Thoracic aorta endothelial cell (primary cell): Measurements from ENCODE around the gene PCGF6. TPM values are rescaled to one million over a fixed set of nuclear protein-coding genes. Genes with fewer than 3 reads are reported as not detected.

Source experiments
- small RNA-seq: library from RNA; depleted of rRNA; stranded (forward); fragments of <200 nt; gene quantifications from one replicate; pipeline ENCODE3, GENCODE V24; 2012
- total RNA-seq: library from RNA; depleted of rRNA; stranded (reverse); fragments of >200 nt; gene quantifications from 2 replicates; pipeline ENCODE4 v1.2.3, GENCODE V29; 2012

Gene PCGF6, protein sequence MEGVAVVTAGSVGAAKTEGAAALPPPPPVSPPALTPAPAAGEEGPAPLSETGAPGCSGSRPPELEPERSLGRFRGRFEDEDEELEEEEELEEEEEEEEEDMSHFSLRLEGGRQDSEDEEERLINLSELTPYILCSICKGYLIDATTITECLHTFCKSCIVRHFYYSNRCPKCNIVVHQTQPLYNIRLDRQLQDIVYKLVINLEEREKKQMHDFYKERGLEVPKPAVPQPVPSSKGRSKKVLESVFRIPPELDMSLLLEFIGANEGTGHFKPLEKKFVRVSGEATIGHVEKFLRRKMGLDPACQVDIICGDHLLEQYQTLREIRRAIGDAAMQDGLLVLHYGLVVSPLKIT
- total RNA-seq: 17.6 and 19.0 TPM in 2 replicates

DNA sequence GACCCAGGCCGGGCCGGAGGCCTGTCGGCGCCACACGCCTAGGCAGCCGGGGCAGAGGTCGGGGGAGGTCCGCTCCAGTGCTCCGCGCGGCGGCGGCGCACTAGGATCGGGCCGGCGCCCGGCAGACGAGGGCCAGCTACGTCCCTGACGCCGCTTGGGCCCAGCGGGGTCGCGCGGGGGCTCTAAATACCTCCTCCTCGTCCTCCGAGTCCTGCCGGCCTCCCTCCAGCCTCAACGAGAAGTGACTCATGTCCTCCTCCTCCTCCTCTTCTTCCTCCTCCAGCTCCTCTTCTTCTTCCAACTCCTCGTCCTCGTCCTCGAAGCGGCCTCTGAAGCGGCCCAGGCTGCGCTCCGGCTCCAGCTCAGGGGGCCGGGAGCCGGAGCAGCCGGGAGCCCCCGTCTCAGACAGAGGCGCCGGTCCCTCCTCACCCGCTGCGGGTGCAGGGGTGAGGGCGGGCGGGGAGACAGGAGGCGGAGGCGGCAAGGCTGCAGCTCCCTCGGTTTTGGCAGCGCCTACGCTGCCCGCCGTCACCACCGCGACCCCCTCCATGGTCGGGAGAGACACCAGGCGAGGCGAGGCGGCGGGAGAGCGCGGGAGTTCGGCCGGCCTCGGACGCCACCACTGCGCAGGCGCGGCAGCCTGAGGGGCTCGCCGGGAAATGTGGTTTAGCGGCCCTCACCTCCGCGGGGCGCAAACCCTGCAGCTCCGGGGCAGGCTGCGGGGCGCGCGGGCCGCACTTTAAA is at the start of gene PCGF6:
Gene PCGF6, minus strand, starts transcription at position 624 of the 744 bp plus-strand sequence. Its CDS starts 74 bp downstream, at position 550.

DNA sequence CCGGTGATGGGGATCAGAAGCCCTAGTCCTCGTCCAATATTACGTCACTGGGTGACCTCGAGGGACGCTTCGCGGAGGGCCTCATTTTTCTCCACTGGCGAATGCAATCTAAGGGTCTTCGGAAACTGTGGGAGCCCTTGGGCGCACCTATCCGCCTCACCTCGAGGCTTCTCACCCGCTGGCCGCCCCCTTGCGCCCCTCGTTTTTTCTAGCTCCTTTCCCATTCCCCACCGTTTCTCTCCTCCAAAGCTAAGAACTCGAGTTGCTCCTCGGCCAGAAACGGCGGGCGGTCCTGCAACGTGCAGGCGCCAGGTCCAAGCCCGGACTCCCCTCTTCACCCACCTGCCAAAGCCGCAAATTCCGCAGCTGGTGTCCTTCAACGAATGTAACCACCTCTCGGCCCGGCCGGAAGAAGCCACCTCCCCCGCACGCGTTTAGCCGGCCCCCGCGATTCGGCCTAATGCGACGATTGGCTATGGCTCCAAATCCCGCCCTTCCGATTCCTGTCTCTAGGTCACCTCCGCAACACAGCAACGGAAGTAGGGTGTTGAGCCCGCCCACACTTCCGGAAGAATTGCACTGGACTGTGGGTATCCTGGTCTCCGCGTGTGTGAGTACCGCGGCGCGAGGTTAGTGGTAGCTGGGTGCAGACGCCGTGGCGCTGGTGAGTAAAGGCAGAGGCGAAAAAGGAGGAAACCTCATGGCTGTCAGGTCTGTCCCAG is 45.3 kb upstream of the PCGF6 start, which contains the start of the genes ATP5MK and PDCD11:
Gene ATP5MK, minus strand, starts transcription at position 409 of the 722 bp plus-strand sequence. CDS start 4,018 bp downstream, outside the sequence.
Gene PDCD11, plus strand, starts transcription at position 560 of the 722 bp plus-strand sequence. CDS start 1,801 bp downstream, outside the sequence.

DNA sequence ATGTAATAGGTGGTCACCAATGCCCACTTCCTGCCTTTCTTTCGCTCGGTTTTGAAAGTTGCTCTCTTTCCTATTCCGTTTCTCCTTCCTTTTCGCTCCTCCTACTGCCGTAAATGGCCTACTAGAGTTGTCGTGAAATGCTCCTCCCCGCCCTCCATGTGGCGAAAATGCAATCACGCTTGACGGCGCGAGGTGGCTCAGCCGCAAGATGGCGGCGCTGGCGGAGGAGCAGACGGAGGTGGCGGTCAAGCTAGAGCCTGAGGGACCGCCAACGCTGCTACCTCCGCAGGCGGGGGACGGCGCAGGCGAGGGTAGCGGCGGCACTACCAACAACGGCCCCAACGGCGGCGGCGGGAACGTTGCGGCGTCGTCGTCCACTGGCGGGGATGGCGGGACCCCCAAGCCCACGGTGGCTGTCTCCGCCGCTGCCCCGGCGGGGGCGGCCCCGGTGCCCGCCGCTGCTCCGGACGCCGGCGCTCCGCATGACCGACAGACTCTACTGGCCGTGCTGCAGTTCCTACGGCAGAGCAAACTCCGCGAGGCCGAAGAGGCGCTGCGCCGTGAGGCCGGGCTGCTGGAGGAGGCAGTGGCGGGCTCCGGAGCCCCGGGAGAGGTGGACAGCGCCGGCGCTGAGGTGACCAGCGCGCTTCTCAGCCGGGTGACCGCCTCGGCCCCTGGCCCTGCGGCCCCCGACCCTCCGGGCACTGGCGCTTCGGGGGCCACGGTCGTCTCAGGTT is 17.0 kb upstream of the PCGF6 start, which contains the start of gene TAF5:
Gene TAF5, plus strand, starts transcription at position 195 of the 737 bp plus-strand sequence. Its CDS starts 14 bp downstream, at position 209.

DNA sequence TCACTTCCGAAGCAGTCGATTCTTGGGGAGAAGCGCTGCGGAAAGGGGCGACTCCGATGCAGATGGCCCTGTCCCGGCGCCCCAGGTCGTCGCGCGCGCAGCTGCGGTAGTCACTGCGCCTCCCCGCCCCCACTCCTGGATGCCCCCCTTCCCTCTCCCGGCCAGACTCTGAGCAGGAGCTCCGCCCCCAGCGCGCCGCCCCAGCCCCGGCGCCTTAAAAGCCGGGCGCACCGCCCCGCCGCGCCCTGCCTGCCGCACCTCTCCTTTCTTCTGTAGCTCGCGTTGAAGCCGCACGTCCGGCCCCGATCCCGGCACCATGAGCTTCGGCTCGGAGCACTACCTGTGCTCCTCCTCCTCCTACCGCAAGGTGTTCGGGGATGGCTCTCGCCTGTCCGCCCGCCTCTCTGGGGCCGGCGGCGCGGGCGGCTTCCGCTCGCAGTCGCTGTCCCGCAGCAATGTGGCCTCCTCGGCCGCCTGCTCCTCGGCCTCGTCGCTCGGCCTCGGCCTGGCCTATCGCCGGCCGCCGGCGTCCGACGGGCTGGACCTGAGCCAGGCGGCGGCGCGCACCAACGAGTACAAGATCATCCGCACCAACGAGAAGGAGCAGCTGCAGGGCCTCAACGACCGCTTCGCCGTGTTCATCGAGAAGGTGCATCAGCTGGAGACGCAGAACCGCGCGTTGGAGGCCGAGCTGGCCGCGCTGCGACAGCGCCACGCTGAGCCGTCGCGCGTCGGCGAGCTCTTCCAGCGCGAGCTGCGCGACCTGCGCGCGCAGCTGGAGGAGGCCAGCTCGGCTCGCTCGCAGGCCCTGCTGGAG is 73.8 kb downstream of the PCGF6 start, which contains the start of gene INA:
Gene INA, plus strand, starts transcription at position 243 of the 817 bp plus-strand sequence. Its CDS starts 74 bp downstream, at position 317.

Small RNA genes lying within 50 kb of the gene (small RNA-seq; reads per million reads assigned to genes)
- not detected for gene RNU11-3P

Other genes with a start within 250 kb of the PCGF6 start
- 71.1 and 77.4 TPM in 2 replicates for gene NT5C2, start 157.9 kb downstream of the PCGF6 start, total RNA-seq
- 0.07 and 0.27 TPM in 2 replicates for gene RPEL1, start 105.3 kb downstream of the PCGF6 start, total RNA-seq
- gene INA, start 74.0 kb downstream of the PCGF6 start, total RNA-seq: 0.29 and 0.66 TPM in 2 replicates
- gene TAF5, start 16.8 kb upstream of the PCGF6 start, total RNA-seq: 8.0 and 10.8 TPM in 2 replicates
- 285 and 339 TPM in 2 replicates for gene ATP5MK, start 45.3 kb upstream of the PCGF6 start, total RNA-seq
- gene PDCD11, start 45.5 kb upstream of the PCGF6 start, total RNA-seq: 61.0 and 62.6 TPM in 2 replicates
- gene CALHM2, start 101.2 kb upstream of the PCGF6 start, total RNA-seq: 13.3 and 17.6 TPM in 2 replicates
- not detected in 2 replicates for gene CALHM1, start 107.8 kb upstream of the PCGF6 start, total RNA-seq
- gene CALHM3, start 128.1 kb upstream of the PCGF6 start, total RNA-seq: not detected in 2 replicates
- gene NEURL1, start 142.6 kb upstream of the PCGF6 start, total RNA-seq: under 0.01 and 0.43 TPM in 2 replicates